Vagina (tissue), 2 donors: ENCODE data around the gene ARHGAP24.

Source experiments
- CTCF ChIP-seq, 3 experiments: fragments of 450-650 bp in 2 of 3; fragments of 200-600 bp in 1 of 3; sonication (generic) in 1 of 3; IDR thresholded peaks; one replicate each; pipeline ENCODE4 v1.5.1; 2017 to 2019; ENCODE audit warnings: antibody characterized with exemption in 3 of 3, mild to moderate bottlenecking in 2 of 3, moderate library complexity in 2 of 3
- POLR2A ChIP-seq, 2 donors: fragments of 450-650 bp; IDR thresholded peaks; one replicate each; pipeline ENCODE4 v1.6.1; 2017; ENCODE audit warnings: antibody characterized with exemption in 2 of 2, mild to moderate bottlenecking in 2 of 2, moderate library complexity in 2 of 2
- POLR2AphosphoS5 ChIP-seq, 2 donors: sonication (generic); formaldehyde crosslinking; IDR thresholded peaks; one replicate each; pipeline ENCODE4 v1.9.0; 2017; ENCODE audit warnings: antibody characterized with exemption in 2 of 2, mild to moderate bottlenecking in 2 of 2, low read depth in 1 of 2; ENCODE audit not compliant: insufficient read depth in 1 of 2

GRCh38 chr4:85688055-85688740 lies 213.2 kb downstream of the ARHGAP24 start:
- TF ChIP-seq POLR2A (IDR thresholded peaks at IDR 0.05) (no peak), CTCF (IDR thresholded peaks at IDR 0.05) (no peak), POLR2AphosphoS5 (IDR thresholded peaks at IDR 0.05; ENCODE audit: insufficient read depth in 1 of 2, low read depth in 1 of 2) (no peak)
